GM18951 (cell line): Measurements from ENCODE around the gene CHCT1.
"Not testable (repeated sequence)": the region's sequence is repeated elsewhere in the genome, so short reads cannot be mapped to it uniquely, and the experiment has no call there.

Experiments used
- POLR2A ChIP-seq: IDR thresholded peaks from 4 replicates; pipeline ENCODE4 v1.6.1; 2011; ENCODE audit warnings: mild to moderate bottlenecking; ENCODE audit not compliant: insufficient read length, insufficient read depth; ENCODE audit errors: extremely low read depth
- in situ Hi-C: fragments of 300-500 bp; cut with MboI; formaldehyde crosslinking; loops from one replicate; pipeline ENCODE4 v1.12.0; 2022; ENCODE audit warnings: low sequenced_read_pairs, mixed read lengths, inconsistent platforms; ENCODE audit not compliant: unreplicated experiment

CHCT1 gene

DNA sequence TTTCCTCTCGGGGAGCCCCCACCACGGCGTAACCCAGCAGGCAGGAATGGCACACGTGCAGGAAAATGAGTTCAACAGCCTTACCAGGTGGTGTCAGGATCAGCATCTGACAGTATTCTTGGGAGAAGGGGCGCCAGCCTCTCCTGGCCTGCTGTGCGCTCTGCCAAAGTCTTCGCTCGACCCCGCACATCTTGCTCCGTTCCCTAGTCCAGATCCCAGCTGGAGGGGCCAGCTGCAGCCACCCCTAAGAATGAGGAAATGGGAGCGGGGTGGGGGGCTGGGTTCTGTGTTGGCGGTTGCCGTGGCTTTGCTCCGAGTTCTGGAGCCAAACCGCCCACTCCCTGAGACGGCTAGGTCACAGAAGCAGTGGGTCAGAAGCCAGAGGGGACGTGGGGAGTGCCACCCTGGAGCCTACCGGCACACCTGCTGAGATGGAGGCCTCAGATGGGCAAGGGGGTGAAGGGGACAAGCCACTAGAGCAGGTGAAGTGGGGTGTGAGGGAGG is at the start of gene CHCT1:
CHCT1 (plus strand) TSS at position 328 of the 504 bp plus-strand sequence; CDS start at position 432, 104 bp downstream.
- no peak for TF ChIP-seq POLR2A
- in situ Hi-C loops = loop anchor here (10.0 to 25.0 kb wide), 2 partner anchors 223 to 285 kb away; partner anchors contain the start of gene CA4

DNA sequence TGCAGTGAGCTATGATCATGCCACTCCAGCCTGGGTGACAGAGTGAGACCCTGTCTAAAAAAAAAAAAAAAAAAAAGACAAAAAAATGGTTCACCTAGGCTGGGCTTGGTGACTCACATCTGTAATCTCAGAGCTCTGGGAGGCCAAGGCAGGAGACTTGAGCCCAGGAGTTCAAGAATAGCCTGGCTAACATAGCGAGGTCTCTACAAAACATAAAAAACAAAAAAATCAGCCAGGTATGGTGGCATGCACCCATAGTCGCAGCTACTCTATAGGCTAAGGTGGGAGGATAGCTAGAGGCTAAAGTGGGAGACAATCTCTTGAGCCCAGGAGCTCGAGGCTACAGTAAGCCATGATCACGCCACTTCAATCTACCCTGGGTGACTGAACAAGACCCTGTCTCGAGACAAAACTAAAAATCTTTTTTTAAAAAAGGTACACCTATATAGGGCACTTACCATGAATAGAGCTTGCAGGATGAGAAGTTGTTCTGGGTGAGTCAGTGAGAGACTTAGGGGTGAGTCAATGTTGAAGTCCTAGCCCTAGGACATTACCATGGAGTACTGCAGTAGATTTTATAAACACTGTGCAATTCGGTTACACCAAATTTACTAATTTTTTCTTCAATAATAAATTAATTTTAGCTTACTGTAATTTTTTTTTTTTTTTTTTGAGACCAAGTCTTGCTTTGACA is 49.4 kb upstream of the CHCT1 start:
- TF ChIP-seq POLR2A = no peak
- in situ Hi-C loops = no loop called here

GRCh38 chr17:60378187-60378586 is 44.1 kb upstream of the CHCT1 start:
- in situ Hi-C loops = not testable (repeated sequence)

GRCh38 chr17:60379461-60379860 is 42.8 kb upstream of the CHCT1 start:
- in situ Hi-C loops = not testable (repeated sequence)

DNA sequence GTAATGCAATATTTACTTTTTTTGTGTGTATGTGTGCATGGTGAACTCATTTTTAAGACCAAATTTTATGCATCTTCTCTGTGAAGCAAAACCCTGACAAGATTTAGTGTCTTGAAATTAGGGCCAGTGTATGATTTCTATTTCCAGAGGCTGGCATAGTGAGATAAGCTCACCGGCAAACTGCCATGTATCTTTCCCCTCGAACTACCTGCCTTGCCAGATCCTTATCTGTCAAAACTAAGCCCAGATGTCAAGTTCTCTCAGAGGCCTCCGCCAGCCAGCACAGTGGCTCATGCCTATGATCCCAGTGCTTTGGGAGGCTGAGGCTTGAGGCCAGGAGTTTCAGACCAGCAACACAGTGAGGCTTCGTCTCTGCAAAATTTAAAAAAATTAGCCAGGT is 40.3 kb upstream of the CHCT1 start:
- TF ChIP-seq POLR2A = no peak
- in situ Hi-C loops = no loop called here

- TF ChIP-seq POLR2A = no peak
- in situ Hi-C loops = no loop called here
Measured at GRCh38 chr17:60383379-60383778, 38.9 kb upstream of the CHCT1 start.

GRCh38 chr17:60384921-60385320 is 37.4 kb upstream of the CHCT1 start:
- in situ Hi-C loops = not testable (repeated sequence)

DNA sequence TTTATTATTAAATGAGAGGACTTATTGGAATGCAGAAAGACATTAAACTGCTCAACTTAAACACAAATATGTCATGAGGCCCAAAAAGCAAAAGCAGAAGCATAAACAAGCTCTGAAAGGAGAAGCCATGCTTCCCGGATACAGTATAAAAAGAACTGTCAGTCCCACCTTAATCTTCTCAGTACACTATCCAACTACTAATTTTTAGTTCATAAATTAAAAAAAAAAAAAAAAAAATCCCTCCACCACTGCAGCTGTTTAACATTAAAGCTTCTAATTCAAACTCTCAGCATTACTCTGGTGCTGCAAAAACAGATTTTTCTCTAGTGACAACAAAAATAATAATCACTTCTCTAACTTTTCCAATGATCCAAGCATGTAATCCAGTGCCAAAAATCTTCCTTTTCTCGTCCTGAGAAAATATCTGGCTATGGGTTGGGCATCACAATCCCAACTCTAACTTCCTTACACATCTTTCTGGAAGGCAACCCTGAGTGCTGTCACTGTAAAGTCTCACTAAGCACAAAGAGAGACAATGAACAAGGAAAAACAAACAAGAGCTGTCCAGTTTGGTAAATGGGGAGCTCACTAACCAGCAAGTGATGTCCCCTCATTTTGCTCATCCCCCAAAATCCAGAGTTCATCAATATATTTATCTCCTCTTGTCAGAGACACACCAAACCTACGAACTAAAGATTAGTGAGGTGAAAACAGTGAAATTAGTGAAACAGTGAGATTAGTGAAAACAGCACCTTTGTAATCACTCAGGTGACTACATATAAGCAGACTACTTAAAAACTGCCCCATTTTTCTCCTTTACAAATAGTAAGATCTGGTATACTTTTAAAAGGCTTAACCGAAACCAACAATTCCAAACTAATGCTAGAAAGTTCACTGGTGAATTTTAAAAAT is 35.9 kb upstream of the CHCT1 start:
- in situ Hi-C loops = no loop called here
- no peak for TF ChIP-seq POLR2A

GRCh38 chr17:60387666-60388065 is 34.6 kb upstream of the CHCT1 start:
- no peak for TF ChIP-seq POLR2A
- in situ Hi-C loops = no loop called here

- TF ChIP-seq POLR2A = no peak
- in situ Hi-C loops = no loop called here
Measured at GRCh38 chr17:60388742-60389141, 33.5 kb upstream of the CHCT1 start.

GRCh38 chr17:60390186-60390585 is 32.1 kb upstream of the CHCT1 start:
- TF ChIP-seq POLR2A = no peak
- in situ Hi-C loops = no loop called here

GRCh38 chr17:60390925-60391470 is 31.3 kb upstream of the CHCT1 start:
- TF ChIP-seq POLR2A = no peak
- in situ Hi-C loops = no loop called here

- in situ Hi-C loops = no loop called here
Measured at GRCh38 chr17:60391471-60392041, 30.7 kb upstream of the CHCT1 start.

More at GRCh38 chr17:60391471-60392041, 30.7 kb upstream of the CHCT1 start:
- no peak for TF ChIP-seq POLR2A
